Right hindlimb (tissue), 1 donor: ENCODE data around the gene VSX1.
A peak's percentile ranks its signal among the peaks of the same experiment; 100 is the strongest.

Source experiments
- DNase-seq: peaks from one replicate; pipeline ENCODE4 v3.0.0-alpha.2; 2018

The VSX1 gene

DNA sequence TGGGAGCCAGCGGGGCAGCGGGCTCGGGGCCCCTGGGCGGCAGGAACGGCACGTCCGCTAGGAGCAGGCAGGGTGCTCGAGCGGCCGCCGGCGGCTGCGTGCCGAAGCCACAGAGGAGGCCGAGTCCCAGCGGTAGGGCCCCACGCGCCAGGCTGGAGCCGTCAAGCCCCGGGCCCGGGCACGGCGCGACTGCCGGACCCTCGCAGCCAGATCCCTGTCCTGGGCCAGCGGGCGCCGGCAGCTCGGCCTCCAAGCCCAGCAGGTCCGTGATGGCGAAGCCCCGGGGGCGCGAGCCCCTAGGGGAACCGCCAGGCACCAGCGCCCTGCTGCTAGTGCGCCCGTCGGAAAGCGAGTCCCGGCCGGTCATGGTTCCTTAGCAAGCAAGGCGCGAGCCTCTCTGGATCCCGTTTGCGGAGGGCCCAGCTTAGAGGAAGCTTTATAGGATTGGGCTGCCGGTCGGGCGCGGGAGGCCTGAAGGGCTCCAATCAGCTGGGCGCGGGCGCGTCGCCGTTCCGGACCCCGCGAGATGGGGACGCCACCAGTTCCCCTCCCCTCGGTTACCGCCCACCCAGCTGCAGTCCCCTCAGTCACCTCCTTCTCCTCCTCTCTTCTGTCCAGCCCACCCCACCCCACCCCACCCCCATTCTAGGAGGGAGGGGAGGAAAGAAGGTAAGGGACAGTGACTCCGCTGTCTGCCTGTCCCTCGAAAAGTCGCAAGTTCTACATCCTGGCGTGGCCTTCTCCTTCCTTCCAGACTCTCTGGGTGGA, at the start of gene VSX1:
VSX1 (minus strand) TSS at position 412 of the 768 bp plus-strand sequence; CDS start at position 367, 45 bp downstream.
- no peak for DNase-seq

DNA sequence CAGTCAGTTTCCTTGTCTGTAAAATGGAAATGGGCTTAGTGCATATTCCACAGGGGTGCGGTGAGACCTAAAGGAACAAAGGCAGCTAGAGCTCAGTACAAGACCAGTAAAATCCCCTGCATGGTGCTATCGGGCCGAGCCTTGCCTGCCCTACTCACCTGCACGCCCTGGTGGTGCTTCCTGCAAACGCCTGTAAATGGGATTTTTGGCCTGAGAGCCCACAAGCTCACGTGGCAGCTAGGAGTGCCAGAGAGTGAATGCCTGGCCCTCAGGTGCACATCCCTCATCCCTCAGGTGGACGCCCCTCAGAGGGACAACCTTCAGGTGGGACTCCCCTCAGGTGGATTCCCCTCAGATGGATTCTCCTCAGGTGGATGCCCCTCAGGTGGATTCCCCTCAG, 48.0 kb upstream of the VSX1 start:
- DNase-seq: no peak

DNA sequence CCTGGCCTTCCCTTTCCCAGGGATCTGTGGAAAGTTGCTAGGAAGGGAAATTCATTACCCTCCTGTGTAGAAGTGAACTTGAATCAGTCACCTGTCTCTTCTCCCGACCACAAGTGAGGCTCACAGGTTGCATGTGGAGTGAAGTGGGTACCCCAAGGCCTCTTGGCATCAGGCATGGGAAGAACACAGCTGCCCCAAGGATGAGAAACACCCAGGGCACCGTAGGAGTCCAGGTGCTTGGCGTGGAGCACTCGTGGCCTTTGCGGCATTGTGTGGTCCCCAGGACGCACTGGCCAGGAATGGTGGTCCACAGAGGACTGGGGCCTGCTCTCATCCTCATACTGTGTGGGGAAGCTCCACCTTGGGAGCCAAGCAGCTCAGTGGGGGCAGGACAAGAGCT, 47.5 kb upstream of the VSX1 start:
- DNase-seq: no peak

DNA sequence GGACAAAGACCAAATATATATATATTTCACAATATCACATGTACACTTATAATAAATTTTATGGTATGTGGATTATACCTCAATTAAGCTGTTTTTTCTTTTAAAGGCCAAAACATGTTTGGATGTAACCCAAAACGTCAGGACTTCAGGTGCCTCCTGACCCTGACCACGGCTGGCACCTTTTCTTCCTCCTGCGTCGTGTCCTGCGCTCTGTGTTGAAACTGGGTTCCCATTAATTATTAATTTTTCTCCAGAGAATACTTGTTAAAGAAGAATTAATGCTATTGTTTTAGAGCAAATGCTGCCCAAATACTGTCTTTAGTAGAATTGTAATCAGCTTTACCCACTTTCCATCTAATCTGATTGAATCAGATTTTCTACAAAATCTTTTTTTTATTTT, 46.7 kb upstream of the VSX1 start:
- no peak for DNase-seq

DNA sequence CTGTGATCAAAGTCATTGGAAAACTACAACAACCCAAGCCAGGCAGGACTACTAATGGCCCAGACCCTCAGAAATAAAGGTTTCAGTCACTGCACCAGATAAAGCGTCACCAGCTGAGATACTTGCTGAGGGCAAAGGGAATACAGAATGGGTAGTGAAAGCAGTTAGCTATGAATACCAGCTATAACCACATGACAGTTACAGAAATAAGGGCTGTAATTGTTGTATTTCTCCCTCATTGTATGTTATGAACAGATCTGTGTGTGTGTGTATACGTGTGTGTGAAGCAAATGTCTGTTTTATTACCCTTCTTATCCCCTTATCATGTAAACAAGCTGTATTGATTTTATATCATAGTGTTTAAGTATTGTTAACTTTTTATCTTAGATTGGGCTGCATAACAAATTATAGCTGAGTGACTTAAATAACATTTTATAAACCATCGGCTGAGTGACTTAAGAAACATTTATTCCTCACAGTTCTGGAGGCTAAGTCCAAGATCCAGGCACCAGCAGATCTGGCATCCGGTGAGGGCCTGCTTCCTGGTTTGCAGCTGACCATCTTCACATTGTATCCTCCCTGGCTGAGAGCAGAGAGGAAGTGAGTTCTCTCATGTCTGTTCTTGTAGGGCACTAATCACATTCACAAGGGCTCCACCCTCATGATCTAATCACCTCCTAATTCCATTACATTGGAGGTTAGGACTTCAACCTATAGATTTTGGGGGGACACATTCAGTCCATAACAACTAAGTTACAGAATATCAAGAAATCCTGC, 46.0 kb upstream of the VSX1 start:
- DNase-seq: no peak

DNA sequence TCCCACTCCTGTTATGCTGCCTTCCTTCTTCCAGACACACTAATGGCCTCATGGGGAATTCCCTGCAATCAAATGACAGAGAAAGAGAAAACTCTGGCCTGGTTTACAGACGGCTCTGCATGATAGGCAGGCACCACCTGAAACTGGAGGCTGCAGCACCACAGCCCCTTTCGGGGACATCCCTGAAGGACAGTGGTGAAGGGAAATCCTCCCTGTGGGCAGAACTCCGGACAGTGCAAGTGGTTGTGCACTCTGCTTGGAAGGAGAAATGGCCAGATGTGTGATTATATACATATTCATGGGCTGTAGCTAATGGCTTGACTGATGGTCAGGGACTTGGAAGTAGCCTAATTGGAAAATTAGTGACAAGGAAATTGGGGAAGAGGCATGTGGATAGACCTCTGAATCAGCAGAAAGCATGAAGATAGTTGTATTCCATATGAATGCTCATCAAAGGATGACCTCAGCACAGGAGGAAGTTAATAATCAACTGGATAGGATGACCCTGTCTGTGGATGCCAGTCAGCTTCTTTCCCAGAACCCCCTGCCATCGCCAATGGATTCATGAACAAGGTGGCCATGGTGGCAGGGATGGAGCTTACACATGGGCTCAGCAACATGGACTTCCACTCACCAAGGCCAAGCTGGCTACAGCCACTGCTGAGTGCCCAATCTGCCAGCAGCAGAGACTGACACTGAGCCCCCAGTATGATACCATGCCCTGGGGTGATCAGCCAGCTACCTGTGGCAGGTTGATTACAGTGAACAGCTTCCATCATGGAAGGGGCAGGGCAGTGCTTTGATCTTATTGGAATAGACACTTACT, 44.5 kb upstream of the VSX1 start:
- DNase-seq: no peak

DNA sequence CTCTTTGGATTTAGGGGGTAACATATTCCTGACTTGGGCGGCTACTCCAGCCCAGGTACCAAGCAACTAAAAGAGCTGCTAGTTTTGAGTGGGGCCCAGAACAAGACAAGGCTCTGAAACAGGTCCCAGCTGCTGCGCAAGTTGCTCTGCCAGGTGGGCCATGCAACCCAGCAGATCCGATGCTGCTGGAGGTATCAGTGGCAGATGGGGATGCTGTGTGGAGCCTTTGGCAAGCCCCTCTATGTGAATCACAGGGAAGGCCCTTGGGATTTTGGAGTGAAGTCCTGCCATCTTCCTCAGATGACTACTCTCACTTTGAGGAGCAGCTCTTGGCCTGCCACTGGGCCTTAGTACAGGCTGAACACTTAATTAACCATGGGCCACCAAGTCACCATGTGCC, 43.7 kb upstream of the VSX1 start:
- DNase-seq: no peak

DNA sequence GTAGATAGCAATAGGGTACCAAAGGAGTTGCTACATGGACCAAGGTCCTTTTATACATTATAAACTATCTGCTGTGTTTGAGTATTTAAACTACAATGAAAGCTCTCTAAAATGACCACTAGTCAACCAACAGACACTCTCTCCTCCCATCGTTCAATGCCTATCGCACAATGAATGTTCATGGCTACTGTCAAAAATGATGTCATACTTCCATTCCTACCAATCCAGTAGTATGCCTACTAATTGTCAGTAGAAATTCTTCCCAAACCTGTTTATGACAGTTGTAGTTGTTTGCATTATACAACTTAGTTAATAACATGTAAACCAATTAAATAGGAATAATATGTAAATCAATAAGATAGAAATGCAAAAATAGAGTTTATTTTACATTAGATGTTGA, 39.0 kb upstream of the VSX1 start:
- no peak for DNase-seq

DNA sequence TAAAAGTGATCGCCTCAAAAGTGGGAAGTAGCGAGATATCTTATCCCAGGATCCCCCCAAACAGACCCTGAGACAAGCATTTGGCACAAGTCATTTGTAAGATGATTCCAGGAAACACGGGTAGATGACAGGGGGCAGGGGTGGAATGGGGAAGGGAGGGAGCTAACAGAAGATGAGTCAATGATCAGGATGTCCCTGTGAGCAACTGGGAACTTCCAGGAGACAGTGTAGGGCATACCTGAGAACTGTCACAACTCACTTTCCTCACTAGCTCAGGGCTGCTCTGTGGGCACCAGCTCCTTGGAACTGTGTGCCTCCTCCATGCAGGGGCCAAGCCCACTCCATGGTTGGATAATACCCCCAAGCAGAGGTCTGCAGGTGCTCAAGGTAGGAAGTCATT, 38.5 kb upstream of the VSX1 start:
- no peak for DNase-seq

DNA sequence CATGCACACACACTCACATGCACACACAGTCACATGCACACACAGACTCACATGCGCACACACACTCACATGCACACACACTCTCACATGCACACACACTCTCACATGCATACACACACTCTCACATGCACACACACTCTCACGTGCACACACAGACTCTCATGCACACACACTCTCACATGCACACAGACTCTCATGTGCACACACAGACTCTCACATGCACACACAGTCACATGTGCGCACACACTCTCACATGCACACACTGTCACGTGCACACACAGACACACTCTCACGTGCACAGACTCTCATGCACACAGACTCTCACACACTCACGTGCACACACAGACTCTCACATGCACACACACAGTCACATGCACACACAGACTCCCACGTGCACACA, 36.6 kb upstream of the VSX1 start:
- no peak for DNase-seq

DNA sequence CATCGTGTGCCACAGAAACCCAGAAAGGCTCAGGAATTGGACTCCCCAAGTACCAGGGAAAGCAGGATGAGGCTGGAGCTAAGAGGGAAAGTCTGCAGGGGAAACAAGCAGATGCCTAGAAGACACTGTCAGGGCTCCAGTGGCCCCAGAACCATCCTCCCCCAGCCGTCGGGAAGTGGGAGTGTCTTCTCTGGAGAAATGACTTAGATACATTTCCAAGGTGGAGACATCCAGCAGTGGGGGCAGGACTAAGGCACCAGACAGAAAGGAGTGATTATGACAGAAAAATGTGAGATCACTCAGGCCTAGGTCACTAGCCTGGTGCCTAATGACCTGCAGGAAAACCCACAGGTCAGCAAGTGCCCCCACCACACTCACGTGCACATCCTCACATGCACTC, 36.0 kb upstream of the VSX1 start:
- DNase-seq: no peak

DNA sequence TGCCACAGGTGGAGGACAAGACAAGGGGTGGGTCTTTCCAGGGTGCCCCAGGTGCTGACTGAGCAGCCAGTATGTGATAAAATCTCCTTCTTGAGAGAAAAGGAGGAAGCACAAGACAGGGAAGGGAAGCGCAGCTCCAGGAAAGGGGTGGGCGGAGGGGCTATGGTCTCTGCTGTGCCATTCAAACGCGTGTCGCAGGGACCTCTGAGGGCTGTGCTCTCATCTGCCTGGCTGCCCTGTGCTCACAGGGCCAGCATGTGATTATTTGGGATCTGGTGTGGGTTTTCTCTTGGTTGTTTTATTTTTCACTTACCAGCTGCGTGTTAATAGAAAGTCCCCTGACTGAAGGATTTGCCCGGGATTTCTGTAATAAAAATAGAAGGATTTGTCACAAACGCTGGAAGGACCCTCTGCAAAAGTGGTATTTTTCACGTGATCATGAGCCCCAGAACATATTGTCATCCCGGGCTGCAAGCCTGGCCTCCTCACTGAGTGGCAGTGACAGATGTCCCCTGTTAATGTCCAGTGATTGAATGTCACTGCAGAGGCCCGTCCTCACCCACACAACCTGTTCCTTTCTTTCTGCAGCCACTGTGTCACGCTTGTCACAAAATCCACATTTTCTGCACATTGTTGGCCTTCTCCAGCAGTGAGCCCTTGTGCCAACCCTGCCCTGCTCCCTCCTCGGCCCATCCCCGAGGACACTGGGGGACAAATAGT, 35.0 kb upstream of the VSX1 start:
- peak; percentile 70 for DNase-seq

DNA sequence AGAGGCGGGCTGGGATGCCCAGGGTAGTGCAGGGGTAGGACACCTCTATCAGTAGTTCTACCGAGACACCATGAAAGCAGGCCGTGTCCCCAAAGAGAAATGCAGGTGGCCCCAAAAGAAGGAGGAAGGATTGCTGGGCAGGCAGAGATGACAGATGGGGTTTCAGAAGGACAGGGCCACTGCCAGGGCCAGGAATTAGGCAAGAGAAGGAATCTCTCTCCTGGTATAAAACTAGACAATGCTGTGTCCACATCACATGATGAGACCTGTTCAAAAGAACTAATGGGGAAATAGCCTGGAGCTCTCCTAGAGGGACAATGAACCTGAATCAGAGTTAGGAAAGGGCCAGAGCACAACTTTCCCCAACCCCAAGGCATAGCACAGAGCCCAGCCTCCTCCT, 21.6 kb upstream of the VSX1 start:
- no peak for DNase-seq

DNA sequence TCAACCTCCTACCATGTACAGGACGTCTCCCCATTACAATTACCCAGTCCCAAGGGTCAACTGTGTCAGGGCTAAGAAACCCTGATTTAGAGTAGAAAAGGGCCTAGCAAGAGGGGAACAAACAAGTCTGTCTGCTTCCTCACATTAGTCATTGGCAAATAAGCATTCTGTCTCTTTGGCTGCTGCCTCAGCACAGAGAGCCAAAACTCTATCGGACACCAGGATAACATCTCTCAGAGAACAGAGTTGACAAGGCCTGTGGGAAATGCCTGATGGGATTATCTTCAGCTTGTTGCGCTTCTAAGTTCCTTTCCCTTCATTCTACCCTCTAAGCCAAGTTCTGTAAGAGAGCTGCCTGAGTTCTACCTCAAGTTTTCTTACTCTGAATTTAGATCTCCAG, 19.0 kb upstream of the VSX1 start:
- no peak for DNase-seq

DNA sequence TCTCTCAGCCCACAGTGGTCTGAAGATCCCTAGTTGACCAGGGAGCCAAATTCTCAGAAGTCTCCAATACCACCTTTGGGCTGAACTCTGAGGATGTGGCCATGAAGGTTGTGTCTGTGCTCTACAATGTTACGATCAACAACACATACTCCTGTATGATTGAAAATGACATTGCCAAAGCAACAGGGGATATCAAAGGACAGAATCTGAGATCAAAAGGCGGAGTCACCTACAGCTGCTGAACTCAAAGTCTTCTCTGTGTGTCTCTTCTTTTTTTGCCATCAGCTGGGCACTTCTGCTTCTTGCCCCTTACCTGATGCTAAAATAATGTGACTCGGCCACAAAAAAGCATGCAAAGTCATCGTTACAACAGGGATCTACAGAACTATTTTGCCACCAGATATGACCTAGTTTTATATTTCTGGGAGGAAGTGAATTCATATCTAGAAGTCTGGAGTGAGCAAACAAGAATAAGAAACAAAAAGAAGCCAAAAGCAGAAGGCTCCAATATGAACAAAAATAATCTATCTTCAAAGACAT, 17.7 kb upstream of the VSX1 start:
- no peak for DNase-seq

DNA sequence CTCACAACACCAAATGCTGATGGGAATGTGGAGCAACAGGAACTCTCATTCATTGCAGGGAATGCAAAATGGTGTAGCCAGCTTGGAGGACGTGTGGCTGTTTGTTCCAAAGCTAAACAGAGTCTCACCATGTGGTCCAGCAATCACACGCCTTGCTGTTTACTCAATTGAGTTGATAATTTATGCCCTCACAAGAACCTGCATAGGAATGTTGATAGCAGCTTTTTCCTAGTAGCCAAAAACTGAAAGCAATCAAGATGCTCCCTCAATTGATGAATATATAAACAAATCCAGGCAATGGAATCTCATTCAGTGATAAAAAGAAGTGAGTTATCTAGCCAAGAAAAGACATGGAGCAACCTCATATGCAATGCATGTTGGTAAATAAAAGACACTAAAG, 15.6 kb upstream of the VSX1 start:
- no peak for DNase-seq

DNA sequence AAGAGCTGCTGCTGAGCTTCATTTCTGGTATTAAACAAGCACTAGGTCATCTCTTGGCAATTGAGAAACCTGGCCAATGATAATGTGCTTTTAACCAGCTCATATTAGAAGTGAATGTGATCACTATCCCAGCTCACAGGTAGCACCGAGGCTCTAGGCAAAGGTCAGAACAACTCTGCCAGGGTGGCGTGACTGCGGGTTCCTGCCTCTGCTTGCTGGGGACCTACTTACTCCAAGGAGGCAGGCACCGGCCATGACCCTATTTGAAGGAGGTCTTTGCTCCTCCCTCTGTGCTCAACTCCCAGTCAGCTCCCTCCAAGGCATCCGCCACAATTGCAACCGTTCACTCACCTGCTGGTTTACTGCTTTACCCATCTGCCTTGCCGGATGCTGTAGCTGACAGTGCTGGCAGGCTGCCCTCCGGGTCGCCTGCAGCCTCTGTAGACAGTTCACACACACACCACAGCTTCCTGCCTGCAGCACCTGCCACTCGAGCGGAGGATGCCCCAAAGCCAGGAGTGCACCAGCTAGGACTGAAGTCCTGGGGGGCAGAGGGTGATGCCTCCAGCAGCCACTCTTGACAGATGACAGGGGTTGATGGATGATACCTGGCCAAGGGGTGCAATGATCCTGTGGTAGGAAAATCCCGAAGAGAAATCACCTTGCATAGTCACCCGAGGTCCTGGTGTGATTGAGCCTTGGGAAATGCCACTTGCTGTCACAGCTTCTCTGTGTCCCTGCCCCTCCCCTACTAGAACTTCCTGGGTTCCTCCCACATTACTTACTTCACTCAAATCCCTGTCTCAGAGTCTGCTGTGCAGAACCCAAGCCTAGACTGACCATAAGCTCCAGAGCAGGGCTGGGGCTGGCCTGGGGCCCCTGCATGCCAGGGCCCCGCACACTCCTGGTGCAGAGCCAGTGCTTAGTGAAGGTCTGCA, 8.8 kb upstream of the VSX1 start:
- DNase-seq: no peak

DNA sequence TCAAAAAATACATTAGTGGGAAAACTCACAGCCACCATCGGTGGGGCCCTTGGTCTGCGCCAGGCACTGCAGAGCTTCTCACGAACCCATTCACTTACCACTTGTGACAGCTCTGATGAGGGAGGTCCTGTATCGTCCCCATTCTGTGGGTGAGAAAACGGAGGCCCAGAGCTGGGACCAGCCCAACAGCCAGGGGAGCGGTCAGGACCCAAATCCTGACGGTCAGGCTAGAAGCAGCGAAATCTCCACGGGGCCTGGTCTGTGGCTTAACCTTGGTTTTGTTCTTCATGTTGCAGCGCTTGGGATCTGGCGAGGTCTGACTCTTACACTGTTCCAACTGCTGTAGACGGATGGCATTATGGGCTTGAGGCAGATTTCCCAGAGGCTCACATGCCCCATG, 7.7 kb upstream of the VSX1 start:
- DNase-seq: no peak

DNA sequence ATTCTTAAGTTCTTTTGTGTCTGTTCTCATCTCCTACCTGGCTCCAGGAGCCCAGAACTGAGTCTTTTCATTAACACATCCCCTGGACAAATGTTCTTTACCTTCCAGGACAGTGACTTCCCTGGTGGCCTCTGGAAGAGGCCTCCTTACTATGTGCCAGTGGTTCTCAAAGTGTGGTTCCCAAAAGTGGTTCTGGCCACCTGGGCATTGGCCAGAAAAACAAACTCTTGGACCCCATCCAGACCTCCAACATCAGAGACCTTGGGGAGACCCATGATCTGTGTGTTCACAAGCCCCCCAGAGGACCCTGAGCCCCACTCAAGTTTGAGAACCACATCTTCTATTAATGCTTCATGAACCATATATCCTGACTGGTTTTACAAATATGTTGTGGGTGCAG, 7.2 kb upstream of the VSX1 start:
- no peak for DNase-seq

DNA sequence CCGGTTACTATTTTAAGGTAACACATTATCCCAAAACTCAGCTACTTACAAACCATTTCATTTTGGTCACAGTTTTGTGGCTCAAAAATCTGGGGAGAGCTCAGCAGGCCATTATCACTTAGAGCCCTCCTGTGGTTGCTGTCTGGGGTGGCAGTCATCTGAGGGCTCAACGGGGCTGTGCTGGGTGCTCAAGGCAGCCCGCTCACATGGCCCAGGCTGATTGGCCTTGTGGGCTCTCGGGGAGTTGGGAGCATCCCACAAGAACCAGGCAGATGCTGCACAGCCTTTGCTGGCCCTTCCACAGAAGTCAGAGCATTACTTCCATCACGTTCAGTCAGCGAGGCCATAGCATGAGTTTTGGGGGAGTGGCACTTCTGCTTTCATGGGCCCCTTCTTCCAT, 6.3 kb upstream of the VSX1 start:
- no peak for DNase-seq

DNA sequence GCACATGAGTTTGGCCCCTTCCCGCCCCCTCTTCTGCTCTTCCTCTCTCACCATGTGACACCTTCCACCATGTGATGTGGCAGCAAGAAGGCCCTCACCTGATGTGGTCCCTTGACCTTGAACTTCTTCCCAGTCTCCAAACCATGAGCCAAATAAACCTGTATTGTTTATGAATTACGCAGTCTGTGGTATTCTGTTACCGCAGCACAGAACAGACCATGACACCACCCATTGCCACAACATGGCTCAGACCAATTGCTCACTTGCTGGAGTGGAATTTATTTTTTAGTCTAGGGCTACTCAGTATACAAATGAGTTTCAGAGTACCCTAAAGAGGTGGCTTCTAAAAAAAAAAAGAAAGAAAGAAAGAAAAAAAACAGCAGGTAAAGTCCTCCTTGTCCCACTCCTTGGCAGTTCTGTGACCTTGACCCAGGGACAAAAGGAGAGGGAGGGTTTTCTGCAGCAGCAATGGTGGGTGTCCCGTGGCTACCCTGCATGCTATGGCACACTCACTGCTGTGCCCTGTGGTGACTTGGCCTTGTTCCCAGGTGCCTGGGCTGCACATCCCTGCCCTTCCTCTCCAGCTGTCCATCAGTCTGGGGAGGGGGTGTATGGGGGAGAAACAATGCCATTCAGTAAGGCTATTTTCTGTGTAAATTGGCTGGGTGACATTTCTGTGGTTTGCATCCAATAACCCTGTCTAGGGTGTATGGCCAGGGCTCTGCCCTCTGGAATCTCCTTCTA, 5.4 kb upstream of the VSX1 start:
- no peak for DNase-seq
